SK-N-SH treated with all-trans-retinoic acid at 6 μM for 48 hours (cell line): Measurements from ENCODE around the gene PDE4B.

ENCODE experiments used
- ATAC-seq: fragments of 200-7000 bp; cut with Tn5 transposase; 3 replicates; pipeline ENCODE4 v1.9.1; 2020; ENCODE audit warnings: mild to moderate bottlenecking, moderate library complexity
- ARNTL ChIP-seq: fragments of 450-650 bp; formaldehyde crosslinking; IDR thresholded peaks from 2 replicates; pipeline ENCODE4 v1.5.0; 2020; ENCODE audit warnings: low read depth, mild to moderate bottlenecking, moderate library complexity, borderline replicate concordance
- BACH2 ChIP-seq: fragments of 250-450 bp; sonication (Bioruptor Pico); IDR thresholded peaks from 2 replicates; pipeline ENCODE4 v1.9.0; 2021; ENCODE audit warnings: mild to moderate bottlenecking, borderline replicate concordance
- CSDC2 ChIP-seq: fragments of 250-450 bp; sonication (Bioruptor Pico); IDR thresholded peaks from 2 replicates; pipeline ENCODE4 v1.5.0; 2020; ENCODE audit warnings: mild to moderate bottlenecking, moderate library complexity
- ESRRG ChIP-seq: fragments of 250-450 bp; sonication (Bioruptor Pico); IDR thresholded peaks from 2 replicates; pipeline ENCODE4 v1.6.1; 2021; ENCODE audit warnings: mild to moderate bottlenecking
- GLIS3 ChIP-seq: fragments of 250-450 bp; sonication (Bioruptor Pico); IDR thresholded peaks from 2 replicates; pipeline ENCODE4 v1.5.0; 2020; ENCODE audit warnings: mild to moderate bottlenecking, moderate library complexity
- ISL1 ChIP-seq: fragments of 250-450 bp; sonication (Bioruptor Pico); IDR thresholded peaks from 2 replicates; pipeline ENCODE4 v2.1.2; 2022; ENCODE audit warnings: mild to moderate bottlenecking, moderate library complexity
- OSR1 ChIP-seq: fragments of 250-450 bp; sonication (Bioruptor Pico); IDR thresholded peaks from 2 replicates; pipeline ENCODE4 v1.8.0; 2022; ENCODE audit warnings: moderate library complexity, mild to moderate bottlenecking, inconsistent platforms
- RARB ChIP-seq: fragments of 250-450 bp; sonication (Bioruptor Pico); IDR thresholded peaks from 2 replicates; pipeline ENCODE4 v1.8.0; 2021; ENCODE audit warnings: mild to moderate bottlenecking, moderate library complexity
- SNAI2 ChIP-seq: fragments of 250-450 bp; sonication (Bioruptor Pico); IDR thresholded peaks from 2 replicates; pipeline ENCODE4 v1.5.0; 2020; ENCODE audit warnings: mild to moderate bottlenecking, moderate library complexity
- TCF4 ChIP-seq: fragments of 250-450 bp; sonication (Bioruptor Pico); IDR thresholded peaks from 2 replicates; pipeline ENCODE4 v1.8.0; 2021; ENCODE audit warnings: mild to moderate bottlenecking, moderate library complexity, borderline replicate concordance
- TOX ChIP-seq: fragments of 250-450 bp; sonication (Bioruptor Pico); IDR thresholded peaks from 2 replicates; pipeline ENCODE4 v1.8.0; 2021; ENCODE audit warnings: mild to moderate bottlenecking, moderate library complexity, borderline replicate concordance
- ZC3H10 ChIP-seq: fragments of 250-450 bp; sonication (Bioruptor Pico); IDR thresholded peaks from 2 replicates; pipeline ENCODE4 v1.5.1; 2021; ENCODE audit warnings: mild to moderate bottlenecking, moderate library complexity
- ZFP3 ChIP-seq: fragments of 250-450 bp; sonication (Bioruptor Pico); IDR thresholded peaks from 2 replicates; pipeline ENCODE4 v1.5.0; 2020; ENCODE audit warnings: mild to moderate bottlenecking, moderate library complexity
- ZFP30 ChIP-seq: fragments of 450-650 bp; formaldehyde crosslinking; IDR thresholded peaks from 2 replicates; pipeline ENCODE4 v1.5.0; 2022; ENCODE audit warnings: mild to moderate bottlenecking, moderate library complexity
- ZNF565 ChIP-seq: fragments of 450-650 bp; formaldehyde crosslinking; conservative IDR thresholded peaks from 2 replicates; pipeline ENCODE4 v1.5.0; 2020; ENCODE audit warnings: low read depth, mild to moderate bottlenecking, moderate library complexity
- ZNF70 ChIP-seq: fragments of 450-650 bp; formaldehyde crosslinking; IDR thresholded peaks from 2 replicates; pipeline ENCODE4 v1.5.0; 2020; ENCODE audit warnings: mild to moderate bottlenecking, moderate library complexity
- ZNF8 ChIP-seq: fragments of 450-650 bp; formaldehyde crosslinking; IDR thresholded peaks from 2 replicates; pipeline ENCODE4 v1.5.0; 2020; ENCODE audit warnings: mild to moderate bottlenecking, moderate library complexity
- TF ChIP-seq, protein P1 (sequence below): fragments of 250-450 bp; sonication (Bioruptor Pico); IDR thresholded peaks from 2 replicates; pipeline ENCODE4 v1.8.0; 2020; ENCODE audit warnings: mild to moderate bottlenecking, moderate library complexity, borderline replicate concordance
- TF ChIP-seq, protein P2 (sequence below): fragments of 250-450 bp; sonication (Bioruptor Pico); IDR thresholded peaks from 2 replicates; pipeline ENCODE4 v1.8.0; 2021; ENCODE audit warnings: low read depth, mild to moderate bottlenecking, moderate library complexity, borderline replicate concordance
- TF ChIP-seq, protein P3 (sequence below): fragments of 250-450 bp; sonication (Bioruptor Pico); IDR thresholded peaks from 2 replicates; pipeline ENCODE4 v1.5.1; 2020; ENCODE audit warnings: low read depth, mild to moderate bottlenecking, moderate library complexity
- TF ChIP-seq, protein P4 (sequence below): fragments of 250-450 bp; sonication (Bioruptor Pico); IDR thresholded peaks from 2 replicates; pipeline ENCODE4 v1.5.0; 2020; ENCODE audit warnings: mild to moderate bottlenecking, moderate library complexity

Gene PDE4B

DNA sequence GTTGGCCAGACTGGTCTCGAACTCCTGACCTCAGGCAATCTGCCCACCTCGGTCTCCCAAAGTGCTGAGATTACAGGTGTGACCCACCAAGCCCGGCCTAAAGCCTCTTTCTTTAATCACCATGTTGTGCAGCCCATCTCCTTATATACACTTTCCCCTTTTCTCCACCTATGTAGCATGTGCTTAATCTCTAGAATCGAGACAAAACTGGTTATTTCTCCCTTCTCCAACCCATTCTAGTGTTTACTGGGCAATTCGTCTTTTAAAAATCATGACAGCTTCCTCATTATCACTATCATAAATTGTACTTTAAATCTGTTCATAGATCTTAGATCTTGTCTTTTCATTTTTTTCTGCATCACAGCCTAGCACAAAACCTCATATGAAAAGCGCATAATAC lies 285.7 kb downstream of the PDE4B start:
- ATAC-seq, result no peak
- TF ChIP-seq BACH2 (CRISPR knock-in tag), result no peak
- TF ChIP-seq RARB (CRISPR knock-in tag), result no peak
- TF ChIP-seq, protein P1, sequence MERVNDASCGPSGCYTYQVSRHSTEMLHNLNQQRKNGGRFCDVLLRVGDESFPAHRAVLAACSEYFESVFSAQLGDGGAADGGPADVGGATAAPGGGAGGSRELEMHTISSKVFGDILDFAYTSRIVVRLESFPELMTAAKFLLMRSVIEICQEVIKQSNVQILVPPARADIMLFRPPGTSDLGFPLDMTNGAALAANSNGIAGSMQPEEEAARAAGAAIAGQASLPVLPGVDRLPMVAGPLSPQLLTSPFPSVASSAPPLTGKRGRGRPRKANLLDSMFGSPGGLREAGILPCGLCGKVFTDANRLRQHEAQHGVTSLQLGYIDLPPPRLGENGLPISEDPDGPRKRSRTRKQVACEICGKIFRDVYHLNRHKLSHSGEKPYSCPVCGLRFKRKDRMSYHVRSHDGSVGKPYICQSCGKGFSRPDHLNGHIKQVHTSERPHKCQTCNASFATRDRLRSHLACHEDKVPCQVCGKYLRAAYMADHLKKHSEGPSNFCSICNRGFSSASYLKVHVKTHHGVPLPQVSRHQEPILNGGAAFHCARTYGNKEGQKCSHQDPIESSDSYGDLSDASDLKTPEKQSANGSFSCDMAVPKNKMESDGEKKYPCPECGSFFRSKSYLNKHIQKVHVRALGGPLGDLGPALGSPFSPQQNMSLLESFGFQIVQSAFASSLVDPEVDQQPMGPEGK (CRISPR knock-in tag), result no peak
- TF ChIP-seq, protein P2, sequence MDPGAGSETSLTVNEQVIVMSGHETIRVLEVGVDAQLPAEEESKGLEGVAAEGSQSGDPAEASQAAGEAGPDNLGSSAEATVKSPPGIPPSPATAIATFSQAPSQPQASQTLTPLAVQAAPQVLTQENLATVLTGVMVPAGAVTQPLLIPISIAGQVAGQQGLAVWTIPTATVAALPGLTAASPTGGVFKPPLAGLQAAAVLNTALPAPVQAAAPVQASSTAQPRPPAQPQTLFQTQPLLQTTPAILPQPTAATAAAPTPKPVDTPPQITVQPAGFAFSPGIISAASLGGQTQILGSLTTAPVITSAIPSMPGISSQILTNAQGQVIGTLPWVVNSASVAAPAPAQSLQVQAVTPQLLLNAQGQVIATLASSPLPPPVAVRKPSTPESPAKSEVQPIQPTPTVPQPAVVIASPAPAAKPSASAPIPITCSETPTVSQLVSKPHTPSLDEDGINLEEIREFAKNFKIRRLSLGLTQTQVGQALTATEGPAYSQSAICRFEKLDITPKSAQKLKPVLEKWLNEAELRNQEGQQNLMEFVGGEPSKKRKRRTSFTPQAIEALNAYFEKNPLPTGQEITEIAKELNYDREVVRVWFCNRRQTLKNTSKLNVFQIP (CRISPR knock-in tag), result no peak
- no peak for TF ChIP-seq ZFP30 (CRISPR knock-in tag)
- no peak for TF ChIP-seq TOX (CRISPR knock-in tag)
- TF ChIP-seq CSDC2 (CRISPR knock-in tag), result no peak
- TF ChIP-seq SNAI2 (CRISPR knock-in tag), result no peak
- no peak for TF ChIP-seq ZNF70
- no peak for TF ChIP-seq ZNF565 (CRISPR knock-in tag)
- TF ChIP-seq ZNF8 (CRISPR knock-in tag), result no peak
- no peak for TF ChIP-seq ZC3H10 (CRISPR knock-in tag)
- no peak for TF ChIP-seq ISL1 (CRISPR knock-in tag)
- TF ChIP-seq ARNTL (CRISPR knock-in tag), result no peak
- TF ChIP-seq, protein P3, sequence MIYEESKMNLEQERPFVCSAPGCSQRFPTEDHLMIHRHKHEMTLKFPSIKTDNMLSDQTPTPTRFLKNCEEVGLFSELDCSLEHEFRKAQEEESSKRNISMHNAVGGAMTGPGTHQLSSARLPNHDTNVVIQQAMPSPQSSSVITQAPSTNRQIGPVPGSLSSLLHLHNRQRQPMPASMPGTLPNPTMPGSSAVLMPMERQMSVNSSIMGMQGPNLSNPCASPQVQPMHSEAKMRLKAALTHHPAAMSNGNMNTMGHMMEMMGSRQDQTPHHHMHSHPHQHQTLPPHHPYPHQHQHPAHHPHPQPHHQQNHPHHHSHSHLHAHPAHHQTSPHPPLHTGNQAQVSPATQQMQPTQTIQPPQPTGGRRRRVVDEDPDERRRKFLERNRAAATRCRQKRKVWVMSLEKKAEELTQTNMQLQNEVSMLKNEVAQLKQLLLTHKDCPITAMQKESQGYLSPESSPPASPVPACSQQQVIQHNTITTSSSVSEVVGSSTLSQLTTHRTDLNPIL (CRISPR knock-in tag), result no peak
- TF ChIP-seq, protein P4, sequence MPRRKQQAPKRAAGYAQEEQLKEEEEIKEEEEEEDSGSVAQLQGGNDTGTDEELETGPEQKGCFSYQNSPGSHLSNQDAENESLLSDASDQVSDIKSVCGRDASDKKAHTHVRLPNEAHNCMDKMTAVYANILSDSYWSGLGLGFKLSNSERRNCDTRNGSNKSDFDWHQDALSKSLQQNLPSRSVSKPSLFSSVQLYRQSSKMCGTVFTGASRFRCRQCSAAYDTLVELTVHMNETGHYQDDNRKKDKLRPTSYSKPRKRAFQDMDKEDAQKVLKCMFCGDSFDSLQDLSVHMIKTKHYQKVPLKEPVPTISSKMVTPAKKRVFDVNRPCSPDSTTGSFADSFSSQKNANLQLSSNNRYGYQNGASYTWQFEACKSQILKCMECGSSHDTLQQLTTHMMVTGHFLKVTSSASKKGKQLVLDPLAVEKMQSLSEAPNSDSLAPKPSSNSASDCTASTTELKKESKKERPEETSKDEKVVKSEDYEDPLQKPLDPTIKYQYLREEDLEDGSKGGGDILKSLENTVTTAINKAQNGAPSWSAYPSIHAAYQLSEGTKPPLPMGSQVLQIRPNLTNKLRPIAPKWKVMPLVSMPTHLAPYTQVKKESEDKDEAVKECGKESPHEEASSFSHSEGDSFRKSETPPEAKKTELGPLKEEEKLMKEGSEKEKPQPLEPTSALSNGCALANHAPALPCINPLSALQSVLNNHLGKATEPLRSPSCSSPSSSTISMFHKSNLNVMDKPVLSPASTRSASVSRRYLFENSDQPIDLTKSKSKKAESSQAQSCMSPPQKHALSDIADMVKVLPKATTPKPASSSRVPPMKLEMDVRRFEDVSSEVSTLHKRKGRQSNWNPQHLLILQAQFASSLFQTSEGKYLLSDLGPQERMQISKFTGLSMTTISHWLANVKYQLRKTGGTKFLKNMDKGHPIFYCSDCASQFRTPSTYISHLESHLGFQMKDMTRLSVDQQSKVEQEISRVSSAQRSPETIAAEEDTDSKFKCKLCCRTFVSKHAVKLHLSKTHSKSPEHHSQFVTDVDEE (CRISPR knock-in tag), result no peak
- TF ChIP-seq GLIS3, result no peak
- no peak for TF ChIP-seq OSR1 (CRISPR knock-in tag)

DNA sequence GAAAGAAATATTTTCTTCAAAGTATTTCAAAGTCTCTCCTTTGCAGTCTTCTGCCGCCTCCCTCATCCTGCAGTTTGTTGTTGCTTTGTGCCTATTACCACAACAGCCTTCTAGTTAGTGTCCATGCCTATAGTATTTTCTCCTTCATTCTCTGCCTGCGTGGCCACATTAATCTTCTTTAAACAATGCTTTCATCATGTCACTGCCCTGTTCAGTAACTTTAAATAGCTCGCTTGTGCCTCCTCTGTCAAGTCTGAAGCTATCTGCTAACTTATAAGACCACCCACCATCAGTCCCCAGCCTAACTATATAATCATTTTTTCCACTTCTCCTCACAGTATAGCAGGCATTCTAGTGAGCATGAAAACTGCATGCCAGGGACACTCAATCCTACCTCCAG lies 290.3 kb downstream of the PDE4B start:
- TF ChIP-seq ZFP30 (CRISPR knock-in tag), result no peak
- no peak for TF ChIP-seq ESRRG
- TF ChIP-seq, protein P4 (CRISPR knock-in tag), result no peak
- ATAC-seq, result no peak

DNA sequence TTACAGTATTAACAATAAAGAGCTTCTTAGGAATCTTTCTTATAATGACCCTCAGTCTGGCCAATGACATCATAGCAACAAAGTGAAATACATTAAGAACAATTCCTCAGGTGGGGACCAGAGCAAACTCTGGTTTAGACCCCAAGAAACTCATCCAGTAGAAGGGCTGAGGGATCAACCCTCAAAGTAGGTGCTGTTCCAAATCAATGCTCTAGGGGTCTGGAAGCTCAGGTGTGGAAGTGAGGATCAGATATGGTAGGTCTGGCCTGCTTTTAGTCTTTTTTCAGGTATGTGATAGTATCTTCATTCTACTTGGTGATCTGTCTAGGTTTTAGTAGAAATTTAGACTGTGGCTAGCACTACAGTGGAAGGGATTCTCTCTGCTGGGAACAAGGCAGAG lies 291.7 kb downstream of the PDE4B start:
- TF ChIP-seq ZFP3 (CRISPR knock-in tag) (no peak), ZFP30 (CRISPR knock-in tag) (no peak), TCF4 (CRISPR knock-in tag) (no peak), ZNF8 (CRISPR knock-in tag) (no peak), GLIS3 (no peak)
- ATAC-seq, result no peak
